ENCODE results near the gene RGS10.

The RGS10 gene

GRCh38 chr10:119454990-119455389, 87.5 kb downstream of the RGS10 start:
- H3K27ac Mint-ChIP-seq, result no peak overlapping the region
- H3K4me1 Mint-ChIP-seq, result peaks cover 1% of the 10 kb centered on the region
- ATAC-seq (no peak), DNase-seq (no peak)
- H3K9me3 Mint-ChIP-seq, result no peaks in the 10 kb centered on the region
- no peaks in the 10 kb centered on the region for H3K27me3 Mint-ChIP-seq
- no peak overlapping the region for H3K4me3 Mint-ChIP-seq
- peaks cover 3% of the 10 kb centered on the region for H3K36me3 Mint-ChIP-seq (ENCODE audit: low read depth)

- Mint-ChIP-seq H3K4me3 (no peak overlapping the region), H3K9me3 (no peaks in the 10 kb centered on the region), H3K27me3 (no peaks in the 10 kb centered on the region), H3K27ac (no peak overlapping the region), H3K36me3 (ENCODE audit: low read depth) (peaks cover 3% of the 10 kb centered on the region), H3K4me1 (peaks cover 1% of the 10 kb centered on the region)
- no peak for DNase-seq
- no peak for ATAC-seq
Measured at GRCh38 chr10:119454316-119454715, 88.2 kb downstream of the RGS10 start.

GRCh38 chr10:119453313-119453712, 89.2 kb downstream of the RGS10 start:
- Mint-ChIP-seq H3K4me3 (no peak overlapping the region), H3K27ac (no peak overlapping the region), H3K4me1 (peaks cover 1% of the 10 kb centered on the region), H3K27me3 (no peaks in the 10 kb centered on the region), H3K9me3 (no peaks in the 10 kb centered on the region), H3K36me3 (ENCODE audit: low read depth) (peaks cover 3% of the 10 kb centered on the region)
- no peak for ATAC-seq
- no peak for DNase-seq

DNA sequence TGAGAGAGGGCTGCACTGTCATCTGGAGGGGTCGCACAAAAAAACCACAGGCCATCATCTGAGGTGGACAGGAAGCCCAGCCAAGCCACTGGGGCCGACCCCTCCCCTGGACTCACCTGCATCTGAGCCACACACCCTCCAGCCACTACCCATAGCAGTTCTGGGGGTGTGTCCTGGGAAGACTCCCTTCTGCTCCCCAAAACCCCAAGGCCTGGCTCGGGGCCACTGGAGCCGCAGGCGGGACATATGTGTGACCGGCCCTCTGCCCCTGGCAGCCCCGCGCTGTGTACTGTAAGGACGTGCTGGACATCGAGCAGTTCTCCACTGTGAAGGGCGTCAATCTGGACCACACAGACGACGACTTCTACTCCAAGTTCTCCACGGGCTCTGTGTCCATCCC, 90.1 kb downstream of the RGS10 start:
- H3K36me3 Mint-ChIP-seq (ENCODE audit: low read depth), result peaks cover 3% of the 10 kb centered on the region
- no peak overlapping the region for H3K4me3 Mint-ChIP-seq
- no peak overlapping the region for H3K27ac Mint-ChIP-seq
- H3K4me1 Mint-ChIP-seq, result peaks cover 1% of the 10 kb centered on the region
- H3K9me3 Mint-ChIP-seq, result no peaks in the 10 kb centered on the region
- DNase-seq (no peak), ATAC-seq (no peak)
- no peaks in the 10 kb centered on the region for H3K27me3 Mint-ChIP-seq

DNA sequence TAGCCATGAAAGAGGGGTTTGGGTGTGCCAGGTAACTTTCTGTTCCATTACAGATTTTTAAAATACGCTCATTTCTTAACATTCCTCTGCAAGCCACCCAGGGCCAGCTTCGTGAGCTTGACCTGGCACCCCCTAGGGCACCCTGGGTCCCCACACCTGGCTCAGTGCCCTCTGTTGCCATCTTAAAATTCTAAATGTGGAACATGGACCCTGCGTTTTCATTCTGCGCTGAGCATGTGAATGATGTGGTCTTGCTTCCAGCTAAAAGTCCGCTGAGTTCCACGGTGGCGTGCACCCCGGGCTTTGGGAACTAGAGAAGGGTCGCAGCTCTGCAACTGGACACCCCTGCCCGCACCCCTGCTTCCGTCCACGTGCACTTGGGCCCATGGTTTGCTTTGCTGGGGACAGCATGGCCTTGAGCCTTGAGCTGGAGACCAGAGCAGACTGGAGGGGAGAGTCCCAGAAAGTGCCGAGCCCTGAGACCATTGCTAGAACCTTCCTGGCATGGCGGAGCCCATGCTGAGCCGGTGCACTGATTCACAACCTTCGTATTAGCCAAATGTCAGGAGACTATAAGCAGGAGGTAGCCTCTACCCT, 91.1 kb downstream of the RGS10 start:
- Mint-ChIP-seq H3K27me3 (no peaks in the 10 kb centered on the region), H3K36me3 (ENCODE audit: low read depth) (peaks cover 3% of the 10 kb centered on the region), H3K4me3 (no peak overlapping the region), H3K27ac (no peak overlapping the region), H3K9me3 (no peaks in the 10 kb centered on the region), H3K4me1 (peaks cover 1% of the 10 kb centered on the region)
- ATAC-seq, result no peak
- DNase-seq, result no peak

DNA sequence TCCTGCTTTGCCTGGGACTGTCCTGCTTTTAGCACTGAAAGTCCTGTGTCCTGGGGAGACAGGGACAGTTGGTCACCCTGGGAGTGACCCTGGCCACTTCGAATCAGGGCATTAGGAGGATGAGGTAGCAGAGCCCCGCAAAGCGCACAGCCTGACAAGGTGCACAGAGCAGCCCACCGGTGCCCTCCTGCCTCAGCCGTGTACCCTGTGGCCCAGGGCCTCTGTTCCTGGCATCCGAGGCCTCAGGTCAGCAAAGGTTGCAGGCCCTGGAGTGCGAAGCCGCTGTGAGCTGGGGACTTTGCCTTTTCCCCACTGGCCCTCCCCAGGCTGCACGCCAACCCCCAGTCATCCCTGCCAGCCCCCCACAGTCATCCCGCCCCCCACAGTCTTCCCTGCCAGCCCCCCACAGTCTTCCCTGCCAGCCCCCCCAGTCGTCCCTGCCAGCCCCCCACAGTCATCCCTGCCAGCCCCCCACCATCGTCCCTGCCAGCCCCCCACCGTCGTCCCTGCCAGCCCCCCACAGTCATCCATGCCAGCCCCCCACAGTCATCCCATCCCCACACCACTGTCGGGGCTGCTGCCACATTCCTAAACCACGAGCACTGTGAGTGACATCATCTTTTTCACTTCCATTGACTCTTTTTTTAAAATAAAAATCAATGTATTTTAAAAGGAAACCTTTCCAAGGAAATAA, 91.8 kb downstream of the RGS10 start:
- ATAC-seq (no peak), DNase-seq (no peak)
- Mint-ChIP-seq H3K36me3 (ENCODE audit: low read depth) (peaks cover 3% of the 10 kb centered on the region), H3K27me3 (no peaks in the 10 kb centered on the region), H3K4me3 (no peak overlapping the region), H3K9me3 (no peaks in the 10 kb centered on the region), H3K4me1 (peaks cover 1% of the 10 kb centered on the region), H3K27ac (no peak overlapping the region)
